Activated B cell treated with CpG ODN at 0.5 μM for 24 hours (primary cell): ENCODE data around the gene OTUD3. TPM values are rescaled to one million over a fixed set of nuclear protein-coding genes. Genes with fewer than 3 reads are reported as not detected.

Experiments used
- ATAC-seq: fragments of 200-7000 bp; cut with Tn5 transposase; one replicate; pipeline ENCODE4 v1.10.0; 2021; ENCODE audit warnings: low read depth, mild to moderate bottlenecking, moderate library complexity
- CTCF ChIA-PET: fragments of 350-600 bp; sonication (Branson Sonifier 250); formaldehyde crosslinking; loops from one replicate; lab custom pipeline; 2021; ENCODE audit warnings: antibody characterized with exemption; lab: Charles Lee
- POLR2A ChIA-PET: fragments of 350-600 bp; sonication (Branson Sonifier 250); formaldehyde crosslinking; loops from one replicate; lab custom pipeline; 2021; ENCODE audit warnings: antibody characterized with exemption; lab: Charles Lee
- DNase-seq: peaks from one replicate; pipeline ENCODE4 v3.0.0; 2022
- H3K27ac Mint-ChIP-seq: one replicate; pipeline ENCODE4 v1.8.0; 2020; ENCODE audit warnings: mixed read lengths
- H3K27me3 Mint-ChIP-seq: one replicate; pipeline ENCODE4 v1.8.0; 2021; ENCODE audit warnings: mixed read lengths
- H3K36me3 Mint-ChIP-seq: one replicate; pipeline ENCODE4 v1.8.0; 2021; ENCODE audit warnings: low read depth, mixed read lengths
- H3K4me1 Mint-ChIP-seq: one replicate; pipeline ENCODE4 v1.8.0; 2021; ENCODE audit warnings: mixed read lengths
- H3K4me3 Mint-ChIP-seq: one replicate; pipeline ENCODE4 v1.8.0; 2020; ENCODE audit warnings: mild to moderate bottlenecking, mixed read lengths
- H3K9me3 Mint-ChIP-seq: one replicate; pipeline ENCODE4 v1.8.0; 2020; ENCODE audit warnings: mixed read lengths
- intact Hi-C: fragments of 100-400 bp; cut with micrococcal nuclease; formaldehyde crosslinking; loops from one replicate; pipeline ENCODE4 v1.15.1; 2024
- total RNA-seq: library from RNA; stranded (reverse); gene quantifications from 2 replicates; pipeline ENCODE4 v1.2.3, GENCODE V29; 2022
- TF ChIP-seq, protein P1 (sequence below): fragments of 200-600 bp; IDR thresholded peaks from one replicate; pipeline ENCODE4 v1.8.0; 2022; ENCODE audit warnings: antibody characterized with exemption, mild to moderate bottlenecking

The OTUD3 gene
- total RNA-seq, 1 donor from 2014 or later = 14.2 TPM

DNA sequence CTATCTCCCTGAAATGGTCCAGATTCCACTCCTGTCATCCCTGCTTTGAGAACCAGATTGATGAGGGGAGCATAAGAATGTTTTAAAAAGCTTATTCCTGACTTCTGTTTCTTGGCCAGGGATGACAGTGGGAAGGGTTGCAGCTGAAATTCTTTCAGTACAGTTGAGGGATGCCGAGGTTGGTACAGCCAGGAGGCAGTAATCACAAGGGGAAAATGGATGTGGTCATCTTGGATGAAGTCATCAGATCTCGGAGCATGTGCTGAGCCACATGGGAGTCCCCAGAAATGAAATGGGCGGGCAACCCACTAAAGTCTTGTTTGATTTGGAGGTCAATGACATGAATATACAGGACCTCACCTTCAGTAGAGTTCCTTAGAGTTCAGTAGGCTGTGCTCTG lies 59.9 kb downstream of the OTUD3 start:
- ChIA-PET CTCF (no interaction called here), POLR2A (no interaction called here)
- TF ChIP-seq, protein P1, sequence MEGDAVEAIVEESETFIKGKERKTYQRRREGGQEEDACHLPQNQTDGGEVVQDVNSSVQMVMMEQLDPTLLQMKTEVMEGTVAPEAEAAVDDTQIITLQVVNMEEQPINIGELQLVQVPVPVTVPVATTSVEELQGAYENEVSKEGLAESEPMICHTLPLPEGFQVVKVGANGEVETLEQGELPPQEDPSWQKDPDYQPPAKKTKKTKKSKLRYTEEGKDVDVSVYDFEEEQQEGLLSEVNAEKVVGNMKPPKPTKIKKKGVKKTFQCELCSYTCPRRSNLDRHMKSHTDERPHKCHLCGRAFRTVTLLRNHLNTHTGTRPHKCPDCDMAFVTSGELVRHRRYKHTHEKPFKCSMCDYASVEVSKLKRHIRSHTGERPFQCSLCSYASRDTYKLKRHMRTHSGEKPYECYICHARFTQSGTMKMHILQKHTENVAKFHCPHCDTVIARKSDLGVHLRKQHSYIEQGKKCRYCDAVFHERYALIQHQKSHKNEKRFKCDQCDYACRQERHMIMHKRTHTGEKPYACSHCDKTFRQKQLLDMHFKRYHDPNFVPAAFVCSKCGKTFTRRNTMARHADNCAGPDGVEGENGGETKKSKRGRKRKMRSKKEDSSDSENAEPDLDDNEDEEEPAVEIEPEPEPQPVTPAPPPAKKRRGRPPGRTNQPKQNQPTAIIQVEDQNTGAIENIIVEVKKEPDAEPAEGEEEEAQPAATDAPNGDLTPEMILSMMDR = no peak
- Mint-ChIP-seq H3K27me3 (peaks cover 8% of the 10 kb centered on the region), H3K9me3 (no peaks in the 10 kb centered on the region), H3K27ac (no peak overlapping the region), H3K36me3 (no peaks in the 10 kb centered on the region), H3K4me1 (no peaks in the 10 kb centered on the region), H3K4me3 (no peak overlapping the region)
- DNase-seq (no peak), ATAC-seq (no peak)
- intact Hi-C loops = no loop called here

DNA sequence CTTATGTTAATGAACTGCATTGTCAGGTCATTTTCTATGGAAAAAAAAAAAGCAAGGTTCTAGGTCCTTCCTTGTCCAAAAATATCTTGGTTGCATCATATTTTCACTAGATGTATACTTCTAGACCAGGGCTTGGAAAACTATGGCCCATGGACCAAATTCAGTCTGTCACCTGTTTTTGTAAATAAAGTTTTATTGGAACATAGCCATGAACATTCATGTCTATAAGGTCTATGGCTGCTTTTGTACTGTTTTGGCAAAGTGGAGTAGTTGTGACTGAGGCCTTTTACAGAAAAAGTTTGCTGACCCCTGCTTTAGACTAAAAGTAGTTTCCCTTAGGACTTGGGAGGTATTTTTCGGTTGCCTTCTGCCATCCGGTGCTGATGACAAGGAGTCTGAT lies 60.5 kb downstream of the OTUD3 start:
- Mint-ChIP-seq H3K4me3 (no peak overlapping the region), H3K4me1 (no peaks in the 10 kb centered on the region), H3K27ac (no peak overlapping the region), H3K27me3 (peaks cover 8% of the 10 kb centered on the region), H3K9me3 (no peaks in the 10 kb centered on the region), H3K36me3 (no peaks in the 10 kb centered on the region)
- ATAC-seq = no peak
- no peak for DNase-seq
- ChIA-PET CTCF (no interaction called here), POLR2A (no interaction called here)
- TF ChIP-seq, protein P1 = no peak
- intact Hi-C loops = no loop called here

DNA sequence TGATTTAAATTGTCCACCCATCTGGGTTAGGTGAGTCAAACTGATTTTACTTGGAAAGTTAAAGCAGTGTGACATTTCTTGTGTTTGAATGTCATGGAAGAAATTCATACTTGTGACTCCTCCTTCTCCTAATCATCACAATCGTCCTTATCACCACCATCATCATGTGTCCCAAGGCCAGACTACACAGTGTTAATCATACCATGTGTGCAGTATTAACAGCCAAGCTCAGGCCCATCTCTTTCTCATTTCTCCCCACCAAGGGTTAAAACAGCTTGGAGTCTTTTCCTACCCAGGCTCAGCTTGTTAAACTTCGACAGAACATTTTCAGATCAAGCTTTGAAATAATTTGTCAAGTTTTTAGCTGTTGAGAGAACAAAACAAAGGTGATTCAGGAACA lies 63.7 kb downstream of the OTUD3 start:
- CTCF ChIA-PET = no interaction called here
- Mint-ChIP-seq H3K36me3 (no peaks in the 10 kb centered on the region), H3K4me1 (no peaks in the 10 kb centered on the region), H3K4me3 (no peak overlapping the region), H3K27me3 (peaks cover 21% of the 10 kb centered on the region), H3K9me3 (no peaks in the 10 kb centered on the region), H3K27ac (no peak overlapping the region)
- ATAC-seq = no peak
- TF ChIP-seq, protein P1 = no peak
- intact Hi-C loops = no loop called here
- POLR2A ChIA-PET = no interaction called here
- DNase-seq = no peak

DNA sequence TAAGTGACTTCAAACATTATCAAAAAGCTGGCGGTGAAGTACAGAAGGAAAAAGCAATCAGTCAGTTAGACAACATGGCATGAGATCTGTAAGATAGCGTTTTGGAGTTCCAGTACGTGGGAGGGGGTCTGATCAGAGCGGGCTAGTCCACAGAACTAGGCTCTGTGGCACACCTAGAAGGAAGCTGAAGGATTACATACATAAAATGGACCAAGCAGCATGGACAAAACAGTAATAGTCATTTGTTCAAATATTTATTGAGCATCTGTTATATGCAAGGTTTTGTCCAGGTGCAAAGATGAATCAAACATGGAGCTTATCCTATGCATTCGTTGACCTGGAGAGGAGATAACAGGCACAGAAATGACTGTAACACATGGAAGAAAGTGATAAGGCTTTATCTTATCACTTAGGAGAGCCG lies 64.1 kb downstream of the OTUD3 start:
- intact Hi-C loops = no loop called here
- Mint-ChIP-seq H3K4me3 (no peak overlapping the region), H3K36me3 (no peaks in the 10 kb centered on the region), H3K9me3 (no peaks in the 10 kb centered on the region), H3K4me1 (no peaks in the 10 kb centered on the region), H3K27ac (no peak overlapping the region), H3K27me3 (peaks cover 21% of the 10 kb centered on the region)
- POLR2A ChIA-PET = no interaction called here
- CTCF ChIA-PET = no interaction called here
- TF ChIP-seq, protein P1 = no peak
- no peak for ATAC-seq
- no peak for DNase-seq

DNA sequence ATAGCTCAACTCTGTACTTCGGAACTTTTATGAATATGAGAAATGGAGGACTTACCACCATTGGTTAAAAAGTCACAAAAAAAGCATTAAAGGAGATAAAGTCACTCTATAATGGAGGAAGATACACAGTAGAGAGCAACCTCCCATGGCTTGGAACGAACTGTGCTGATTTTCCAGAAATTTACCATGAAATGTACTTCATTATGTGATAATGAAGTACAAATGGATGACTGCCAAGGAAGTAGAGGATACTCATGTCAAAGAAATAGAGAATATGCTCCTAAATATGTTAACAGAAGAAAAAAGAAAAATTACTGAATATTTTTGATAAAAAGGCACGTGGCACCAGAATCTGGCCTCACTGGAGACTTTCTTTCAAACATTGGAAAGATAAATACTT lies 64.8 kb downstream of the OTUD3 start:
- no peak for ATAC-seq
- H3K27me3 Mint-ChIP-seq = peaks cover 21% of the 10 kb centered on the region
- TF ChIP-seq, protein P1 = no peak

More for the DNA sequence above, 64.8 kb downstream of the OTUD3 start:
- intact Hi-C loops = no loop called here
- Mint-ChIP-seq H3K9me3 (no peaks in the 10 kb centered on the region), H3K27ac (no peak overlapping the region), H3K4me1 (no peaks in the 10 kb centered on the region), H3K36me3 (no peaks in the 10 kb centered on the region), H3K4me3 (no peak overlapping the region)
- ChIA-PET POLR2A (no interaction called here), CTCF (no interaction called here)
- DNase-seq = no peak
